ENCODE data around the gene MRTFA.
"Not testable (repeated sequence)": the region's sequence is repeated elsewhere in the genome, so short reads cannot be mapped to it uniquely, and the experiment has no call there.

MRTFA gene

GRCh38 chr22:40627612-40628011, 8.9 kb downstream of the MRTFA start:
- DNase-seq (ENCODE audit: low read depth, low spot score) = no peak

DNA sequence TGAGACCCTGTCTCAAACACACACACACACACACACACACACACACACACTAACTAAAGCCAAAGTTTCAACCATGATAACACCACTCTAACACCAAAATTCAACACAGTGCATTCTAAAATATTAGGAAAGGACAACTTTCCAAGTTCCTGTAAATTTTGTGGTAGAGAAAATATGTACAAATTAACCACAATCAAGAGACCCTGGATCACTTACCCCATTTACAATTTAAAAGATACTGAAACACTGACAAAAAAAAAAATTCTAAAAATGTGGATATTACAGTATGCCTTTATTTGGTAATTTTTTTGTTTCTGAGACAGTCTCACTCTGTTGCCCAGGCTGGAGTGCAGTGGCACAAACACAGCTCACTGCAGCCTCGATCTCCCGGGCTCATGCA, 9.7 kb downstream of the MRTFA start:
- no peak for DNase-seq (ENCODE audit: low read depth, low spot score)

- DNase-seq (ENCODE audit: low read depth, low spot score) = not testable (repeated sequence)
Observed at GRCh38 chr22:40625794-40626193, 10.7 kb downstream of the MRTFA start.

- DNase-seq (ENCODE audit: low read depth, low spot score) = not testable (repeated sequence)
Observed at GRCh38 chr22:40625281-40625680, 11.2 kb downstream of the MRTFA start.

GRCh38 chr22:40624770-40625169, 11.7 kb downstream of the MRTFA start:
- DNase-seq (ENCODE audit: low read depth, low spot score) = no peak

DNA sequence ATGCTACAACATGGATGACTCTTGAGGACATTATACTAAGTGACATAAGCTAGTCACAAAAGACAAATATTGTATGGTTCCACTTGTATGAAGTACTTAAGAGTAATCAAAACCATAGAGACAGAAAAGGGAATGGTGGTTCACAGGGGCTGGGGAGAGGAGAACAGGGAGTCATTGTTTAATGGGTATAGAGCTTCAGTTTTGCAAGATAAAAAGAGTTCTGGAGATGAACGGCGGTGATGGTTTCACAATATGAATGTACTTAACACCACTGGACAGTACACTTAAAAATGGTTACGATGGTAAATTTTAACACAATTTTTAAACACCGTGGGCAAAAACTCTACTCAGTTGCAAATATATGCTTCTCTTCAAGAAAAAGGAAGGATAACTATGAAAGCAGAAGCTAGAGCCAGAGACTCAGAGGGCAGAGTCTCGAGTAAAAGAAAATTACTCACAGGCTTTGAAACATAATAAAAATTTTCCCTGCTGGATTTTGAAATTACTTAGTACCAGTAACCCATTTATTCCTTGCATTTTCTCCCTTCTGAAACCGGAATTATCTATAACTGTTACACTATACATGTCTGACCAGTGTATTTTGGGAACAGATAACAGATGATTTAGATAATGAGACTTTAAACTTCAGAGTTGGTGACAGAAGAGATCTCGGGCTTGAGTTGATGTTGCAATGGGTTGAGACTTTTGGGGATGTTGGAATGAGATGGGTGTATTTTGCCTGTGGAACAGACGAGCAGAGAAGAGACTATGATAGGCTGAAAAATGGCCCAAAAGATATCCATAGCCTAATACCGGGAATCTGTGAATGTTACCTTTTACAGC, 15.0 kb downstream of the MRTFA start:
- no peak for DNase-seq (ENCODE audit: low read depth, low spot score)

DNA sequence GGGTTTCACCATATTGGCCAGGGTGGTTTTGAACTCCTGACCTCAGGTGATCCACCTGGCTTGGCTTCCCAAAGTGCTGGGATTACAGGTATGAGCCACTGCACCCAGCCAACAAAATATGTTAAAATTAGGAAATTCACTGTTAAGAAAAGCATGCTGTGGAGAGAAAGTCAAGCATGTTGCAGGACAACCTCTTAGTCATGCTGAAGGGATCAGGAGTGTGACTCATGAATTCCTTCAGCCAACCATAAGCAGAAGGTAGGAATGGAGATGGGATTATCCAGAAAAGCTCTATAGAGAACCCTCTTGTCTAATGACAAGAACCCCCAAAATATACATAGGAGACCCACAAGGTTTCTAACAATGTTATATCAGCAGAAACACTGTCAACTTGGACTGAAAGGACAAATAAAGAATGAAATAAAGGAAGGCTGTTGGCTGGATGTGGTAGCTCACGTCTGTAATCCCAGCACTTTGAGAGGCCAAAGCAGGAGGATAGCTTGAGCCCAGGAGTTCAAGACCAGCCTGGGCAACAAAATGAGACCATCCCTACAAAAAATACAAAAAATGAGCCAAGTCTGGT, 16.0 kb downstream of the MRTFA start:
- no peak for DNase-seq (ENCODE audit: low read depth, low spot score)

GRCh38 chr22:40618400-40618799, 18.1 kb downstream of the MRTFA start:
- no peak for DNase-seq (ENCODE audit: low read depth, low spot score)

- DNase-seq (ENCODE audit: low read depth, low spot score) = no peak
Observed at GRCh38 chr22:40616578-40616977, 19.9 kb downstream of the MRTFA start.

DNA sequence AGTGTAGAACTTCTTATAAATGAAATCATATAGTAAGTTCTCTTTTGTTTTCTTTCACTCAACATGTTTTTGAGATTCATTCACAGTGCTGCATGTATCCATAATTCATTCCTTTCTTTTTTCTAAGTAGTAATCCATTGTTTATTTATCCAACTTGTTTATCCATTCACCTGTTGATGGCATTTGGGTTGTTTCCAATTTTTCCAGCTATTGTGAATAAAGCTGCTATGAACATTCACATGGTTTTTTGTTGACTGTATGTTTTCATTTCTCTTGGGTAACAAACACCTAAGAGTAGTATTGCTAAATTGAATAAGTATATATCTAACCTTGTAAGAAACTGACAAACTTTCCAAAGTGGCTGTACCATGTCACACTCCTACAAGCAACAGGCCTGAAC, 23.5 kb downstream of the MRTFA start:
- DNase-seq (ENCODE audit: low read depth, low spot score) = no peak

GRCh38 chr22:40612291-40612751, 24.2 kb downstream of the MRTFA start:
- DNase-seq (ENCODE audit: low read depth, low spot score) = no peak

GRCh38 chr22:40611606-40612005, 24.9 kb downstream of the MRTFA start:
- no peak for DNase-seq (ENCODE audit: low read depth, low spot score)

- no peak for DNase-seq (ENCODE audit: low read depth, low spot score)
Observed at GRCh38 chr22:40610329-40610850, 26.1 kb downstream of the MRTFA start.

- no peak for DNase-seq (ENCODE audit: low read depth, low spot score)
Observed at GRCh38 chr22:40609216-40609615, 27.3 kb downstream of the MRTFA start.

GRCh38 chr22:40607506-40607905, 29.0 kb downstream of the MRTFA start:
- no peak for DNase-seq (ENCODE audit: low read depth, low spot score)

DNA sequence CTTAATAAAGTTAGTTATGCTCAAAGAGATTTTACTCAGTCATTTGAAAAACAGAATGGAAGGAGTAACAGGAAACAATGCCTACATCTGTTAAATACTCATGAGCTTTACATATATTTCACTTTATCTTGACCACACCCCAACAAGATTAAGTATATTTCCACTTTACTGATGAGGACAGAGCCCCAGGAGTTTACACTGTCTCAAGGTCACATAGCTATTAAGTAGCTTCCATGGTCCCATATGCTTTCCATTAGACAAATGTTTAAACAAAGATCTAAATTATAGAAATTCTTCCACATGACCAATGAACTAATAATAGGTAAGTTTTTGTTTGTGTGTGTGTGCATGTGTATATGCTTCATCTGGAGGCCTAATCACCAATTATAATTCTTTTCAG, 30.2 kb downstream of the MRTFA start:
- DNase-seq (ENCODE audit: low read depth, low spot score) = no peak

DNA sequence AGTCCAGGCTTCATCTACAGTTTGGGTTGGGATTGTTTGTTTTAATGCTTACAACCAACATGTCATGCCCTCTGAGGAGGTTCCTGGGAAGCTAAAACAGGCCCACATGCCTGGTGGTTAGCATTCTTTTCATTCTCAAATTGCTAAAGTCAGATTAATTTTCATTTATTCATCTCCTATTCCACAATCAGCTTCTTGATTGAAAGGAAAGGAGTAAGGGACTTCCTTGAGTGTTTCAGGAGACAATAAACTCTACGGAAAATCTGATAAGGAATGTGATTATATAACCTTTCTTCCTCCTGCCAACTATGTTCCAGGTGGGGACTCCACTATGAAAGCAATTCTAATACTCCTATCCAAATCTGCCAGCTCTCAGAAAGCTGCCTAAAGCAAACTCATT, 30.8 kb downstream of the MRTFA start:
- DNase-seq (ENCODE audit: low read depth, low spot score) = no peak

DNA sequence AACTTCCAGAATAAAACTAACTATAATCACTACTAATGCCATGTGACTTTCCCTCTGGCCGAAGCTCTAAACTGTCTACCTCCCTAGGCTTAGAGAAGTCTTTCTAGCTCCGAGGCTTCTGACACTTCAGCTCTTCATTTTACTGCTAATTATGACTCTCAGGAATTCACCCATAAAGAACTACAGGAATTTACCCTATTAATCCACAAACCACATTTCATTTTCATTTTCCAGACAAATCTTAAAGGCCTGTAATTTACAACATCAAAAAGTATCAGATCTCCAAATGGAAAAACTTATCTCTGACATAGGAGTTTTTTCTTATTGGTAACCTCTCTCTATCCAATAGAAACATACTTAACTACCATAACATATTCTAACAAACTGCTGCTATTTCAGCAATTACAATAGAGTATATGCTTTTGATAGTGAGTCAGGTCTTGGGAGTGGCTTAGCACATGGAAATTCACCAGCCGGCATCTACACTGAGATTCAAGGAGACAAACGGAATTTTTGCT, 33.4 kb downstream of the MRTFA start:
- DNase-seq (ENCODE audit: low read depth, low spot score) = no peak

DNA sequence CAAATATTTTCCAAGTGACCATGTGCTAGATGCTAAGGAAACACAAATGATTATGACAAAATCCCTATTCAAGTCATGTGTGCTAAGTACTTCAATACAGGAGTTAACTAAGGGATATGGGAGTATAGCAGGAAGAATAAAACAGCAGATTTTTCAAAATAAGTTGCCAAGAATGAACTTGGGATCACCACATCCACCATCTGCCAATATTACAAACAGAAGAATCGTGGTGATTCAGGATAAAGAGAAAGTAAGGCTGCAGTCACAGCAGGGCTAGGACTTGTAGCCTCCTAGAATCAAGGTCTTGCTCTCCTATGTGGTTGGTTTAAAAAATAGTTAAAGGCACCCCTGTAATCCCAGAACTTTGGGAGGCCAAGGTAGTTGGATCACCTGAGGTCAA, 34.3 kb downstream of the MRTFA start:
- DNase-seq (ENCODE audit: low read depth, low spot score) = no peak

DNA sequence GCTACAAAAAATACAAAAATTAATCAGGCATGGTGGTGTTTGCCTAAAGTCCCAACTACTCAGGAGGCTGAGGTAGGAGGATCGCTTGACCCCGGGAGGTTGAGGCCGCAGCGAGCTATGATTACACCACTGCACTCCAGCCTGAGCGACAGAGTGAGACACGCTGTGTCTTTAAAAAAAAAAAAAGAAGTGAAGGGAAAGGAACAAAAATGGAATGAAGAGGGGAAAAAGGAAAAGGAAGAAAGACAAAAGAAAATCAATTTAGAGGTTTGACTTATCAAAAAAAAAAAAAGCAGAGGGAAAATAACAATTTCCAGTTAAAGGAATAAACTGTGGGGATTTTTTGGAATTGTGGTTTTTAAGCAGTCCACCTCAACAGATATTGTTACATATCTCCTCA, 36.8 kb downstream of the MRTFA start:
- no peak for DNase-seq (ENCODE audit: low read depth, low spot score)

DNA sequence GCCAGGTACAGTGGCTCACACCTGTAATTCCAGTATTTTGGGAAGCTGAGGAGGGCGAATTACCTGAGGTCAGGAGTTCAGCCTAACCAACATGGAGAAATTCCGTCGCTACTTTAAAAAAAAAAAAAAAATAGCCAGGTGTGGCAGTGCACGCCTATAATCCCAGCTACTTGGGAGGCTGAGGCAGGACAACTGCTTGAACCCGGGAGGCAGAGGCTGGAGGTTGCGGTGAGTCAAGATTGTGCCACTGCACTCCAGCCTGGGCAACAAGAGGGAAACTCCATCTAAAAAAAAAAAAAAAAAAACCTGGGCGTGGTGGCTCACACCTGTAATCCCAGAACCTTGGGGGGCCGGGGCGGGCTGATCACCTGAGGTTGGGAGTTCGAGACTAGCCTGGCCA, 37.8 kb downstream of the MRTFA start:
- DNase-seq (ENCODE audit: low read depth, low spot score) = not testable (repeated sequence)

DNA sequence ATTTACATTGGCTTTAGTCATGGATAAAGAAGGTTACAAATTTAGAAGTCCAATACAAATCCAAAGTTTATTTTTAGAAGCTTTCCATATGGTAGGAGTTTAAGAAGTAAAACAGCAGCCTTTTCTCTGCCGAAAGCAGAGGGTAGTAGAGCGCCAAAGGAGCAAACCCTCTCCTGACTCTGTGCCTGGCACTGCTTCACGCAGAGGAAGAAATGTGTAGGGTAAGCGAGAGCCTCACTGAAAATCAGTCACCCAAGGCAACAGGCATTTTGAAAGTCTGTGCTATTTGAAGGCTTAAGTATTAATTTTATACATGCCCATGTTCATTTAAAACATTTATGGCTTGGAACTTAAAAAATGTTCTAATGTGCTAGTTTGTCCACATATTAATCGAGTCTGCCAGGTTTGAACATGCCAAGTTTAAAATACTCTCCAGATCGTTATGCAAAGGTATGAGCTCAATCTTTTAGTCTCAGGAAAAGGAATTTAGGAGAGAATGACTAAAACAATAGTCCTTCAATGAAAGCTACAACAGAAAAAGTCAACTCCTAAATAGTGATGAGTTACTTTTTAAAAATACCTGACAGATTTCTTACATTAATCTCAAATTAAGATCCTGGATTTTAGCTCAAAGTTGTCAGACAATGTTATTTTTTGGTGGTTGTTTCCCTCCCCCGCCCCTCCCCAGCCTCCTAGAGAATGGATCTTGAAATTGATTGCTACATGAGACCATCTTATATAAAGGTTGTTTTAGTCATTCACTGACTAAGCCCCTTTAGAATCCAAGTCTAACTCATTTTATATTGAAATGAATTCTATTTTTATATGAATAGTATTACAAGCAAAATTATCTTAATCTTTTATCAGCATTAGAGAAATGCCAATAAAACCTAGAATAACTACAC, 38.7 kb downstream of the MRTFA start:
- DNase-seq (ENCODE audit: low read depth, low spot score) = no peak
